OCI-LY1 (cell line): ENCODE results near the gene ACVR1C.

Experiments
- H2AFZ ChIP-seq: fragments of 200-600 bp; sonication (generic), shearing (Covaris generic); 2 replicates; pipeline ENCODE4 v1.6.0; 2014; ENCODE audit warnings: antibody characterized with exemption, mild to moderate bottlenecking, low read length
- H3F3A ChIP-seq: fragments of 200-600 bp; sonication (generic), shearing (Covaris generic); 2 replicates; pipeline ENCODE4 v1.6.0; 2014; ENCODE audit warnings: mild to moderate bottlenecking, antibody characterized with exemption, low read length, moderate library complexity; ENCODE audit not compliant: insufficient read depth
- H3K27ac ChIP-seq: fragments of 200-600 bp; sonication (generic); 2 replicates; pipeline ENCODE4 v1.5.1; 2014; ENCODE audit warnings: low read length, mixed run types, mild to moderate bottlenecking, low read depth; ENCODE audit not compliant: poor library complexity, severe bottlenecking
- H3K27me3 ChIP-seq: fragments of 200-600 bp; sonication (generic); 2 replicates; pipeline ENCODE4 v1.6.0; 2014; ENCODE audit warnings: antibody characterized with exemption, mild to moderate bottlenecking, low read length, moderate library complexity; ENCODE audit not compliant: insufficient read depth
- H3K36me3 ChIP-seq: fragments of 200-600 bp; sonication (generic); 2 replicates; pipeline ENCODE4 v1.6.1; 2014; ENCODE audit warnings: mild to moderate bottlenecking, antibody characterized with exemption, low read length, moderate library complexity, mixed read lengths; ENCODE audit not compliant: insufficient read depth
- H3K4me1 ChIP-seq: fragments of 200-600 bp; sonication (generic); 2 replicates; pipeline ENCODE4 v1.5.1; 2014; ENCODE audit warnings: mild to moderate bottlenecking, low read length, moderate library complexity; ENCODE audit not compliant: insufficient read depth, severe bottlenecking
- H3K4me2 ChIP-seq: fragments of 200-600 bp; sonication (generic), shearing (Covaris generic); 2 replicates; pipeline ENCODE4 v1.6.1; 2014; ENCODE audit warnings: low read length
- H3K4me3 ChIP-seq: fragments of 200-600 bp; sonication (generic); 2 replicates; pipeline ENCODE4 v1.5.1; 2014; ENCODE audit warnings: low read length, low read depth, mild to moderate bottlenecking, mixed read lengths; ENCODE audit not compliant: poor library complexity, severe bottlenecking
- H3K79me2 ChIP-seq: fragments of 200-600 bp; shearing (Covaris generic); 2 replicates; pipeline ENCODE4 v1.6.1; 2016; ENCODE audit warnings: mixed run types, low read length, mixed read lengths; ENCODE audit not compliant: insufficient read depth
- H3K9ac ChIP-seq: fragments of 200-600 bp; sonication (generic), shearing (Covaris generic); 2 replicates; pipeline ENCODE4 v1.6.1; 2014; ENCODE audit warnings: mild to moderate bottlenecking, low read length, mixed read lengths
- H3K9me2 ChIP-seq: fragments of 200-600 bp; sonication (generic), shearing (Covaris generic); 2 replicates; pipeline ENCODE4 v1.6.1; 2014; ENCODE audit warnings: low read depth, mild to moderate bottlenecking, low read length, mixed read lengths
- H3K9me3 ChIP-seq: fragments of 200-600 bp; shearing (Covaris generic); 2 replicates; pipeline ENCODE4 v1.6.1; 2014; ENCODE audit warnings: low read length, mixed read lengths
- H4K20me1 ChIP-seq: fragments of 200-600 bp; sonication (generic), shearing (Covaris generic); 2 replicates; pipeline ENCODE4 v1.6.0; 2016; ENCODE audit warnings: mild to moderate bottlenecking, low read length; ENCODE audit not compliant: insufficient read depth
- CTCF ChIP-seq: fragments of 200-600 bp; sonication (generic), shearing (Covaris generic); IDR thresholded peaks from 2 replicates; pipeline ENCODE4 v1.5.1; 2017; ENCODE audit warnings: mild to moderate bottlenecking, antibody characterized with exemption, low read length, moderate library complexity, mixed read lengths
- EZH2 ChIP-seq: fragments of 200-600 bp; sonication (generic), shearing (Covaris generic); IDR thresholded peaks from 2 replicates; pipeline ENCODE4 v1.8.0; 2017; ENCODE audit warnings: borderline replicate concordance, mixed run types, mild to moderate bottlenecking, antibody characterized with exemption, low read length, moderate library complexity, mixed read lengths

Gene ACVR1C

GRCh38 chr2:157565550-157565949, 63.1 kb downstream of the ACVR1C start:
- Histone ChIP-seq H3K27ac (no peak overlapping the region), H3K4me3 (no peak overlapping the region), H3F3A (no peaks in the 10 kb centered on the region), H2AFZ (no peak overlapping the region), H3K36me3 (no peaks in the 10 kb centered on the region), H3K4me1 (no peaks in the 10 kb centered on the region), H3K9me3 (no peaks in the 10 kb centered on the region), H3K9me2 (no peaks in the 10 kb centered on the region), H4K20me1 (no peaks in the 10 kb centered on the region), H3K9ac (no peak overlapping the region), H3K27me3 (no peaks in the 10 kb centered on the region), H3K79me2 (no peaks in the 10 kb centered on the region), H3K4me2 (no peak overlapping the region)
- TF ChIP-seq EZH2 (no peak), CTCF (no peak)

DNA sequence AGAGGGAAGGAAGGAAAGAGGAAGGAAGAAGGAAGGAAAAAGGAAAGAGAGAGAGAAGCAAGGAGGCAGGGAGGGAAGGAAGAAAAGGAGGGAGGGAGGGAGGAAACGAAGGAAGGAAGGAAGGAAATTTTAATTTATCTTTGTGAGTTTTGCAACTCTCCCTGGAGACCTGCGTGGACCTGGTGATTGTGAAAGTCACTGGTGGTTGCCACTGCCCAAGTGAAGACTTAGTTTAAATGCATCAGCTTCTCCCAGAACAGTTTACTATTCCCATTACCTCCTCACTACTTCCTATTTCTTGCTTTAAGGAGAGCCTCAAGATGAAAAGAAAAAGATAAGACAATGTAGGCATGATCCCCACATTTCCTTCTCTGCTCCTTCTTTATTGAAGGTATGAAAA, 68.8 kb downstream of the ACVR1C start:
- Histone ChIP-seq H2AFZ (no peak overlapping the region), H3K4me2 (no peak overlapping the region)

GRCh38 chr2:157559461-157559860, 69.2 kb downstream of the ACVR1C start:
- H3F3A ChIP-seq, result no peaks in the 10 kb centered on the region
- H4K20me1 ChIP-seq, result no peaks in the 10 kb centered on the region
- TF ChIP-seq CTCF (no peak), EZH2 (no peak)
- no peaks in the 10 kb centered on the region for H3K36me3 ChIP-seq
- H3K4me1 ChIP-seq, result no peaks in the 10 kb centered on the region
- H3K27me3 ChIP-seq, result no peaks in the 10 kb centered on the region
- no peaks in the 10 kb centered on the region for H3K9me2 ChIP-seq
- H3K27ac ChIP-seq, result no peak overlapping the region
- H3K79me2 ChIP-seq, result no peaks in the 10 kb centered on the region
- no peaks in the 10 kb centered on the region for H3K9me3 ChIP-seq
- H2AFZ ChIP-seq, result no peak overlapping the region
- H3K4me2 ChIP-seq, result no peak overlapping the region
- H3K4me3 ChIP-seq, result no peak overlapping the region
- no peak overlapping the region for H3K9ac ChIP-seq

More for the DNA sequence above, 68.8 kb downstream of the ACVR1C start:
- Histone ChIP-seq H3K79me2 (no peaks in the 10 kb centered on the region), H3K4me1 (no peaks in the 10 kb centered on the region), H3K4me3 (no peak overlapping the region), H4K20me1 (no peaks in the 10 kb centered on the region), H3K9me3 (no peaks in the 10 kb centered on the region), H3K27me3 (no peaks in the 10 kb centered on the region), H3K9me2 (no peaks in the 10 kb centered on the region), H3K9ac (no peak overlapping the region), H3K27ac (no peak overlapping the region), H3K36me3 (no peaks in the 10 kb centered on the region), H3F3A (no peaks in the 10 kb centered on the region)
- no peak for TF ChIP-seq EZH2
- TF ChIP-seq CTCF, result no peak
